Breast epithelium (tissue), 3 donors: ENCODE data around the gene PRRT1B.

Source experiments
- POLR2A ChIP-seq: fragments of 450-650 bp; IDR thresholded peaks from one replicate; pipeline ENCODE4 v1.6.1; 2016; ENCODE audit warnings: antibody characterized with exemption, mild to moderate bottlenecking, moderate library complexity
- POLR2AphosphoS5 ChIP-seq, 3 donors: sonication (generic); formaldehyde crosslinking; IDR thresholded peaks; one replicate each; pipeline ENCODE4 v1.6.1; 2017; ENCODE audit warnings: antibody characterized with exemption in 3 of 3
- TF ChIP-seq, protein P1 (sequence below), 3 donors: fragments of 450-650 bp; IDR thresholded peaks; one replicate each; pipeline ENCODE4 v1.5.1; 2016 to 2017; ENCODE audit warnings: antibody characterized with exemption in 3 of 3, mild to moderate bottlenecking in 3 of 3, moderate library complexity in 3 of 3

DNA sequence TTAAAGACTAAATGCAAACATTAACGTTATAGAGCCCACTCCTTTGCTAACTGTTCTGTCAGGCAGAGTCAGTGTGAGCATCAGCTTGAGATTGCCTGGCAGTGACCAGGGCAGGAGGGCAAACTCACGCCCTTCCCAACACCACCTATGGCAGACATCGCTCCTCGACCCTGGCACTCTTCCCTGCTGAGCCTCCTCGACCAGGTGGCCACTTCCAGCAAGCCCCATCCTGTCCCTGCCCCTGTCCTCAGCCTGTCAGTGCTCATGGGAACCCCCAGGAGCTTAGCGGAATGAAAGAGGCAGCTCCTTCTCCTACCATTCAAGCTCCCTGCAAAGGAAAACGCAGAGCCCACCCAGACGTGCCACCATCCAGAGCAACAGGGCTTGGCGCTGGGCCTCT lies 42.0 kb downstream of the PRRT1B start:
- TF ChIP-seq, protein P1, sequence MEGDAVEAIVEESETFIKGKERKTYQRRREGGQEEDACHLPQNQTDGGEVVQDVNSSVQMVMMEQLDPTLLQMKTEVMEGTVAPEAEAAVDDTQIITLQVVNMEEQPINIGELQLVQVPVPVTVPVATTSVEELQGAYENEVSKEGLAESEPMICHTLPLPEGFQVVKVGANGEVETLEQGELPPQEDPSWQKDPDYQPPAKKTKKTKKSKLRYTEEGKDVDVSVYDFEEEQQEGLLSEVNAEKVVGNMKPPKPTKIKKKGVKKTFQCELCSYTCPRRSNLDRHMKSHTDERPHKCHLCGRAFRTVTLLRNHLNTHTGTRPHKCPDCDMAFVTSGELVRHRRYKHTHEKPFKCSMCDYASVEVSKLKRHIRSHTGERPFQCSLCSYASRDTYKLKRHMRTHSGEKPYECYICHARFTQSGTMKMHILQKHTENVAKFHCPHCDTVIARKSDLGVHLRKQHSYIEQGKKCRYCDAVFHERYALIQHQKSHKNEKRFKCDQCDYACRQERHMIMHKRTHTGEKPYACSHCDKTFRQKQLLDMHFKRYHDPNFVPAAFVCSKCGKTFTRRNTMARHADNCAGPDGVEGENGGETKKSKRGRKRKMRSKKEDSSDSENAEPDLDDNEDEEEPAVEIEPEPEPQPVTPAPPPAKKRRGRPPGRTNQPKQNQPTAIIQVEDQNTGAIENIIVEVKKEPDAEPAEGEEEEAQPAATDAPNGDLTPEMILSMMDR (IDR thresholded peaks at IDR 0.05): no peak
- TF ChIP-seq POLR2A (no peak), POLR2AphosphoS5 (IDR thresholded peaks at IDR 0.05) (no peak)
